Purkinje cell (primary cell): Measurements from ENCODE around the gene ACSM3. TPM values are rescaled to one million over a fixed set of nuclear protein-coding genes. Genes with fewer than 3 reads are reported as not detected.

Experiments used
- polyA plus RNA-seq: library from polyadenylated mRNA; unstranded; fragments of >200 nt; fragmentation: Nextera tagmentation; gene quantifications from 2 replicates; pipeline ENCODE4 v1.2.1, GENCODE V29; 2014

ACSM3 gene
- polyA plus RNA-seq, result 1.1 TPM in 1 of 2 replicates, not detected in the other

GRCh38 chr16:20763461-20764232 is at the start of gene ACSM3:
Gene ACSM3, plus strand, starts transcription at chr16:20764014. Its CDS starts 6,021 bp downstream, at chr16:20770035.

GRCh38 chr16:20741554-20742285 is 22.1 kb upstream of the ACSM3 start, which contains the start of gene THUMPD1:
Gene THUMPD1, minus strand, starts transcription at chr16:20741818. Its CDS starts 79 bp downstream, at chr16:20741739.

GRCh38 chr16:20806168-20807050 is 42.6 kb downstream of the ACSM3 start, which contains the start of the genes ERI2 and REXO5:
Gene ERI2, minus strand, starts transcription at chr16:20806472. Its CDS starts 42 bp downstream, at chr16:20806430.
Gene REXO5, plus strand, starts transcription at chr16:20806527. Its CDS starts 427 bp downstream, at chr16:20806954.

Other genes with a start within 250 kb of the ACSM3 start
- gene ACSM2B, start 187.6 kb upstream of the ACSM3 start, polyA plus RNA-seq, result not detected in 2 replicates
- gene ACSM1, start 66.3 kb upstream of the ACSM3 start, polyA plus RNA-seq, result 1.2 TPM in 1 of 2 replicates, not detected in the other
- gene THUMPD1, start 22.2 kb upstream of the ACSM3 start, polyA plus RNA-seq, result 19.6 and 26.6 TPM in 2 replicates
- 11.9 and 12.5 TPM in 2 replicates for gene ERI2, start 42.5 kb downstream of the ACSM3 start, polyA plus RNA-seq
- 0.23 and 1.1 TPM in 2 replicates for gene REXO5, start 42.5 kb downstream of the ACSM3 start, polyA plus RNA-seq
- gene DCUN1D3, start 136.3 kb downstream of the ACSM3 start, polyA plus RNA-seq, result 1.7 and 2.7 TPM in 2 replicates
- gene LYRM1, start 136.8 kb downstream of the ACSM3 start, polyA plus RNA-seq, result 38.6 and 63.8 TPM in 2 replicates